GM12878 (cell line): ENCODE results near the gene PARS2. TPM values are rescaled to one million over a fixed set of nuclear protein-coding genes. Genes with fewer than 3 reads are reported as not detected.

Source experiments
- BCL11A ChIP-seq: IDR thresholded peaks from 2 replicates; pipeline ENCODE4 v1.6.1; 2011; ENCODE audit warnings: low read depth, low read length
- BHLHE40 ChIP-seq, 2 experiments: fragments of 450-650 bp in 1 of 2; IDR thresholded peaks; 2 replicates each; pipeline ENCODE4 v1.6.1; 2011 to 2017; ENCODE audit warnings: low read depth in 2 of 2, borderline replicate concordance in 1 of 2, improper control_type of control experiment in 1 of 2, low read length in 1 of 2, mild to moderate bottlenecking in 1 of 2
- CBFB ChIP-seq: IDR thresholded peaks from 2 replicates; pipeline ENCODE4 v1.6.1; 2016; ENCODE audit warnings: antibody characterized with exemption, low read depth
- CBX5 ChIP-seq: sonication (generic); IDR thresholded peaks from 2 replicates; pipeline ENCODE4 v1.6.1; 2016; ENCODE audit warnings: low read depth, moderate library complexity, mild to moderate bottlenecking, inconsistent platforms
- CEBPB ChIP-seq, 2 experiments: fragments of 150-350 bp in 1 of 2; IDR thresholded peaks; 2 replicates each; pipeline ENCODE4 v1.6.1; 2012 to 2014; ENCODE audit warnings: low read depth in 2 of 2, low read length in 2 of 2, borderline replicate concordance in 1 of 2, inconsistent platforms in 1 of 2
- CREM ChIP-seq: IDR thresholded peaks from 2 replicates; pipeline ENCODE4 v1.6.1; 2014; ENCODE audit warnings: antibody characterized with exemption, low read depth
- ESRRA ChIP-seq: IDR thresholded peaks from 2 replicates; pipeline ENCODE4 v1.6.1; 2012; ENCODE audit warnings: mild to moderate bottlenecking, low read length, improper control_type of control experiment
- EZH2 ChIP-seq: IDR thresholded peaks from 2 replicates; pipeline ENCODE4 v1.6.1; 2012; ENCODE audit warnings: low read depth, mild to moderate bottlenecking, control low read depth, inconsistent platforms, low read length, borderline replicate concordance; ENCODE audit not compliant: control insufficient read depth
- IRF5 ChIP-seq: fragments of 450-650 bp; IDR thresholded peaks from 2 replicates; pipeline ENCODE4 v1.6.1; 2017; ENCODE audit warnings: borderline replicate concordance
- MTA2 ChIP-seq: fragments of 450-650 bp; IDR thresholded peaks from 2 replicates; pipeline ENCODE4 v1.6.1; 2016; ENCODE audit warnings: low read depth, mild to moderate bottlenecking, moderate library complexity
- PAX5 ChIP-seq: IDR thresholded peaks from 2 replicates; pipeline ENCODE4 v1.6.1; 2011; ENCODE audit warnings: low read depth, low read length, borderline replicate concordance
- POLR2A ChIP-seq: IDR thresholded peaks from 2 replicates; pipeline ENCODE4 v1.6.1; 2011; ENCODE audit warnings: low read depth, mild to moderate bottlenecking, low read length
- POLR2AphosphoS5 ChIP-seq: IDR thresholded peaks from 2 replicates; pipeline ENCODE4 v1.6.1; 2011; ENCODE audit warnings: mild to moderate bottlenecking, low read length, inconsistent platforms
- RFX5 ChIP-seq: IDR thresholded peaks from 2 replicates; pipeline ENCODE4 v1.6.1; 2011; ENCODE audit warnings: low read depth, low read length, improper control_type of control experiment
- RUNX3 ChIP-seq: IDR thresholded peaks from 2 replicates; pipeline ENCODE4 v1.6.1; 2012; ENCODE audit warnings: low read length, inconsistent platforms
- SREBF1 ChIP-seq: IDR thresholded peaks from 2 replicates; pipeline ENCODE4 v1.6.1; 2012; ENCODE audit warnings: mild to moderate bottlenecking, low read length
- STAT1 ChIP-seq: fragments of 450-650 bp; conservative IDR thresholded peaks from 2 replicates; pipeline ENCODE4 v1.6.1; 2014; ENCODE audit warnings: antibody characterized with exemption, mild to moderate bottlenecking
- TAF1 ChIP-seq: IDR thresholded peaks from 2 replicates; pipeline ENCODE4 v1.6.1; 2011; ENCODE audit warnings: mild to moderate bottlenecking, low read depth, low read length, borderline replicate concordance
- TARDBP ChIP-seq: IDR thresholded peaks from 2 replicates; pipeline ENCODE4 v1.6.1; 2016; ENCODE audit warnings: borderline replicate concordance
- TCF3 ChIP-seq: IDR thresholded peaks from 2 replicates; pipeline ENCODE4 v1.6.1; 2012; ENCODE audit warnings: low read depth, mild to moderate bottlenecking, low read length, borderline replicate concordance; ENCODE audit not compliant: insufficient read depth
- WRNIP1 ChIP-seq: IDR thresholded peaks from 2 replicates; pipeline ENCODE4 v1.6.1; 2011; ENCODE audit warnings: low read depth, low read length, improper control_type of control experiment, borderline replicate concordance
- polyA plus RNA-seq, 11 experiments: library from polyadenylated mRNA; depleted of rRNA in 4 of 11; unstranded in 6 of 11; stranded (reverse) in 5 of 11; fragments of >200 nt; fragmentation: Nextera tagmentation in 4 of 11; fragmentation: Illumina TruSeq in 1 of 11; extraction: Ambion mirVana in 4 of 11; extraction: Trizol in 1 of 11; gene quantifications; 1 replicate in 1 of 11; 2 replicates in 10 of 11; pipeline versions ENCODE4 v1.2.1 to v1.2.3, GENCODE V29; 2011 to 2016; ENCODE audit warnings: inconsistent platforms in 2 of 11, missing spikeins in 2 of 11, low read depth in 1 of 11
- total RNA-seq, 4 experiments: library from RNA; depleted of rRNA in 3 of 4; stranded (reverse); fragments of >200 nt in 3 of 4; fragmentation: Illumina TruSeq in 1 of 4; extraction: Trizol in 1 of 4; gene quantifications; 2 replicates each; pipeline versions ENCODE4 v1.2.1 to v1.2.3, GENCODE V29; 2013 to 2021
- TF ChIP-seq, protein P1 (sequence below): fragments of 150-350 bp; IDR thresholded peaks from 2 replicates; pipeline ENCODE4 v1.6.1; 2014; ENCODE audit warnings: mild to moderate bottlenecking, low read depth, low read length
- TF ChIP-seq, protein P2 (sequence below): fragments of 450-650 bp; IDR thresholded peaks from 2 replicates; pipeline ENCODE4 v1.6.1; 2016; ENCODE audit warnings: mild to moderate bottlenecking

The PARS2 gene
- total and polyA plus RNA-seq, 10 of the 15 experiments (the other 5 are each of a cell fraction or from before 2014, with no cell fraction given): 3.7 to 12.2 (median 5.9) TPM

- no peak for TF ChIP-seq POLR2AphosphoS5
- no peak for TF ChIP-seq EZH2
- no peak for TF ChIP-seq CBFB
- no peak for TF ChIP-seq ESRRA
- no peak for TF ChIP-seq IRF5
- no peak for TF ChIP-seq TARDBP
- no peak for TF ChIP-seq TAF1
- TF ChIP-seq PAX5: no peak
- peak; percentile 91 for TF ChIP-seq RUNX3
- TF ChIP-seq BHLHE40 (IDR thresholded peaks at IDR 0.05; ENCODE audit: borderline replicate concordance in 1 of 2, low read depth in 2 of 2, low read length in 1 of 2): 0 out of 4 replicates have a peak, but pooled peaks of 1 of the 2 experiments have one; percentile 16
- TF ChIP-seq CREM: peak; percentile 70; the same call in 1 of the 2 replicates
- TF ChIP-seq TCF3: no peak
- TF ChIP-seq STAT1: no peak
- TF ChIP-seq WRNIP1: no peak
- peak; percentile 21; the same call in 1 of the 2 replicates for TF ChIP-seq BCL11A
- no peak for TF ChIP-seq CBX5
- peak; percentile 23; the same call in 1 of the 2 replicates for TF ChIP-seq MTA2
- TF ChIP-seq, protein P1, sequence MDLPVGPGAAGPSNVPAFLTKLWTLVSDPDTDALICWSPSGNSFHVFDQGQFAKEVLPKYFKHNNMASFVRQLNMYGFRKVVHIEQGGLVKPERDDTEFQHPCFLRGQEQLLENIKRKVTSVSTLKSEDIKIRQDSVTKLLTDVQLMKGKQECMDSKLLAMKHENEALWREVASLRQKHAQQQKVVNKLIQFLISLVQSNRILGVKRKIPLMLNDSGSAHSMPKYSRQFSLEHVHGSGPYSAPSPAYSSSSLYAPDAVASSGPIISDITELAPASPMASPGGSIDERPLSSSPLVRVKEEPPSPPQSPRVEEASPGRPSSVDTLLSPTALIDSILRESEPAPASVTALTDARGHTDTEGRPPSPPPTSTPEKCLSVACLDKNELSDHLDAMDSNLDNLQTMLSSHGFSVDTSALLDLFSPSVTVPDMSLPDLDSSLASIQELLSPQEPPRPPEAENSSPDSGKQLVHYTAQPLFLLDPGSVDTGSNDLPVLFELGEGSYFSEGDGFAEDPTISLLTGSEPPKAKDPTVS: no peak
- no peak for TF ChIP-seq SREBF1
- no peak for TF ChIP-seq POLR2A
- TF ChIP-seq CEBPB (IDR thresholded peaks at IDR 0.05; ENCODE audit: borderline replicate concordance in 1 of 2, low read depth in 2 of 2, low read length in 2 of 2): no peak
- TF ChIP-seq, protein P2, sequence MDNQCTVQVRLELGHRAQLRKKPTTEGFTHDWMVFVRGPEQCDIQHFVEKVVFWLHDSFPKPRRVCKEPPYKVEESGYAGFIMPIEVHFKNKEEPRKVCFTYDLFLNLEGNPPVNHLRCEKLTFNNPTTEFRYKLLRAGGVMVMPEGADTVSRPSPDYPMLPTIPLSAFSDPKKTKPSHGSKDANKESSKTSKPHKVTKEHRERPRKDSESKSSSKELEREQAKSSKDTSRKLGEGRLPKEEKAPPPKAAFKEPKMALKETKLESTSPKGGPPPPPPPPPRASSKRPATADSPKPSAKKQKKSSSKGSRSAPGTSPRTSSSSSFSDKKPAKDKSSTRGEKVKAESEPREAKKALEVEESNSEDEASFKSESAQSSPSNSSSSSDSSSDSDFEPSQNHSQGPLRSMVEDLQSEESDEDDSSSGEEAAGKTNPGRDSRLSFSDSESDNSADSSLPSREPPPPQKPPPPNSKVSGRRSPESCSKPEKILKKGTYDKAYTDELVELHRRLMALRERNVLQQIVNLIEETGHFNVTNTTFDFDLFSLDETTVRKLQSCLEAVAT: no peak
- TF ChIP-seq RFX5: no peak
These were observed 48.6 kb upstream of the PARS2 start (continued) for GRCh38 chr1:54812801-54813484.
